Chondrocyte (in vitro differentiated cells): ENCODE results near the gene KLHL26. TPM values are rescaled to one million over a fixed set of nuclear protein-coding genes. Genes with fewer than 3 reads are reported as not detected.

ENCODE experiments used
- DNase-seq: peaks from one replicate; pipeline ENCODE4 v3.0.0; 2021; ENCODE audit warnings: mixed read lengths, low spot score
- H3K27ac Mint-ChIP-seq: one replicate; pipeline ENCODE4 v1.8.0; 2021; ENCODE audit warnings: mild to moderate bottlenecking, moderate library complexity, mixed read lengths; ENCODE audit not compliant: unreplicated experiment
- H3K27me3 Mint-ChIP-seq: 2 replicates; pipeline ENCODE4 v1.8.0; 2021; ENCODE audit warnings: low read depth, mixed read lengths
- H3K36me3 Mint-ChIP-seq: 2 replicates; pipeline ENCODE4 v1.8.0; 2021; ENCODE audit warnings: low read depth, mixed read lengths
- H3K4me1 Mint-ChIP-seq: 2 replicates; pipeline ENCODE4 v1.8.0; 2021; ENCODE audit warnings: low read depth, mild to moderate bottlenecking, mixed read lengths
- H3K4me3 Mint-ChIP-seq: one replicate; pipeline ENCODE4 v1.8.0; 2021; ENCODE audit warnings: mild to moderate bottlenecking, moderate library complexity, mixed read lengths; ENCODE audit not compliant: unreplicated experiment
- H3K9me3 Mint-ChIP-seq: 2 replicates; pipeline ENCODE4 v1.8.0; 2021; ENCODE audit warnings: low read depth, mixed read lengths
- CTCF ChIP-seq: fragments of 200-600 bp; sonication (generic); IDR thresholded peaks from 2 replicates; pipeline ENCODE4 v1.5.0; 2021; ENCODE audit warnings: antibody characterized with exemption, mild to moderate bottlenecking, moderate library complexity
- total RNA-seq: library from RNA; stranded (reverse); gene quantifications from 3 replicates; pipeline ENCODE4 v1.2.1, GENCODE V29; 2021

The KLHL26 gene
- total RNA-seq, 1 donor from 2014 or later = 9.8 TPM

- peaks cover 3% of the 10 kb centered on the region for H3K36me3 Mint-ChIP-seq
- H3K4me1 Mint-ChIP-seq = peaks cover 23% of the 10 kb centered on the region
- peaks cover 50% of the 10 kb centered on the region for H3K27me3 Mint-ChIP-seq
- no peak overlapping the region for H3K27ac Mint-ChIP-seq
- TF ChIP-seq CTCF = no peak
- no peaks in the 10 kb centered on the region for H3K9me3 Mint-ChIP-seq
- peak overlapping the region; percentile 25 for H3K4me3 Mint-ChIP-seq
- no peak for DNase-seq
These were observed 26.1 kb upstream of the KLHL26 start for GRCh38 chr19:18610556-18611326.

GRCh38 chr19:18611327-18612050 is 25.3 kb upstream of the KLHL26 start:
- TF ChIP-seq CTCF = no peak
- no peaks in the 10 kb centered on the region for H3K9me3 Mint-ChIP-seq
- no peak for DNase-seq
- H3K4me1 Mint-ChIP-seq = peaks cover 23% of the 10 kb centered on the region
- H3K27me3 Mint-ChIP-seq = peaks cover 50% of the 10 kb centered on the region
- H3K4me3 Mint-ChIP-seq = peak overlapping the region; percentile 25
- peaks cover 3% of the 10 kb centered on the region for H3K36me3 Mint-ChIP-seq
- no peak overlapping the region for H3K27ac Mint-ChIP-seq

DNA sequence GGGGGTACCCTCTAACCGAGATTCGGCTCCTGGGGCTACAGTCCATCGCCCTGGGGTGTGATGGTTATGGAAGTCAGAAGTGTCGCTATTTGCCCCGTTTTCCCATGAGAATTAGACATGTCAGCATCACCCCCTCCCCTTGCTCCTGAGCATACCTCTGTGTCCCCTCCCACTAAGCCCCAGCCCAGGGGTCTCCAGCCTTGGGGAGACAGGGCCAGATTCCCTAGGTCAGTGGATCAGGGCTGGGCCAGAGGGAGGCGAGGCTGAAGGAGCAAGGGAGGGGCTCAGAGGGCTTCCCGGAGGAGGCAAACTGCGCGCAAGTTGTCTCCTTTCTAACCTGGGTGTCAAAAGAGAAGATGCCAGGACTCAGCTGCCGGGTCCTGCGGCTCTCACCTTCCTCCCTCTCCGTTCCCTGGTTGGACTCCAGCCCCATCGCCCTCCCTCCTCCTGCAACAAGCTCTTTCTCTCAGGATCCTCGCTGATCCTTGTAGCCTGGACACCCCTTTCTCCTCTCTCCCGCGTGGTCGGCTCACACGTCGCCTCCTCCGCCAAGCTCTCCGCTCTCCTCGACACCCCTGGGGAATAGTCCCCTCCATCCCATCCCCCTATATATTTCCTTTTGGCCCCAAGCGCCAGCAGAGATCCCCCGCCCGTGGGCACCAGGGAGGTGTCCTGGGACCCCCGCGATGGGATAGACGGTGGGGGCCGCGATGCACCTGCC is 24.6 kb upstream of the KLHL26 start:
- Mint-ChIP-seq H3K27ac (no peak overlapping the region), H3K4me1 (peaks cover 21% of the 10 kb centered on the region), H3K9me3 (no peaks in the 10 kb centered on the region), H3K27me3 (peaks cover 49% of the 10 kb centered on the region), H3K36me3 (peaks cover 3% of the 10 kb centered on the region), H3K4me3 (peak overlapping the region; percentile 73)
- DNase-seq = no peak
- no peak for TF ChIP-seq CTCF

- Mint-ChIP-seq H3K36me3 (peaks cover 3% of the 10 kb centered on the region), H3K4me1 (peaks cover 17% of the 10 kb centered on the region), H3K4me3 (peak within 1 kb of the TSS; percentile 73), H3K9me3 (no peaks in the 10 kb centered on the region), H3K27me3 (peaks cover 47% of the 10 kb centered on the region), H3K27ac (no peak within 1 kb of the TSS)
- no peak for TF ChIP-seq CTCF
- DNase-seq = no peak
These were observed 23.8 kb upstream of the KLHL26 start, which contains the start of gene TMEM59L for GRCh38 chr19:18612772-18613588. TSS of gene TMEM59L (plus strand) at chr19:18612870. CDS start at chr19:18612959, 89 bp downstream.
